Measurements from ENCODE around the gene MYO10. TPM values are rescaled to one million over a fixed set of nuclear protein-coding genes. Genes with fewer than 3 reads are reported as not detected.

The MYO10 gene
- total RNA-seq, 8 experiments from 2014 or later, result 0.41 to 57.0 (median 21.4) TPM

- no peak overlapping the region for H3K27ac ChIP-seq
- ATAC-seq (replicated peaks in 6 of 8), result peak in 1 of 8 experiments; percentile 78
- in situ Hi-C loops (cut with MboI; ENCODE audit: low pct_unique_long_range_greater_than_20kb in 2 of 9, low sequenced_read_pairs in 9 of 9, unreplicated experiment in 9 of 9), result no loop called here
- peaks cover 0 to 2% of the 10 kb centered on the region in 2 donors for H3K4me1 ChIP-seq (replicated peaks in 1 of 2)
- 62 to 94% (median 86%) methylated on average over 2 to 9 of the region's 9 CpGs; no CpG with 5 or more reads in 2 of the 10 experiments for WGBS, 10 experiments
- no peak overlapping the region for H3K4me3 ChIP-seq
Observed at GRCh38 chr5:16675806-16676205, 260.3 kb downstream of the MYO10 start.

DNA sequence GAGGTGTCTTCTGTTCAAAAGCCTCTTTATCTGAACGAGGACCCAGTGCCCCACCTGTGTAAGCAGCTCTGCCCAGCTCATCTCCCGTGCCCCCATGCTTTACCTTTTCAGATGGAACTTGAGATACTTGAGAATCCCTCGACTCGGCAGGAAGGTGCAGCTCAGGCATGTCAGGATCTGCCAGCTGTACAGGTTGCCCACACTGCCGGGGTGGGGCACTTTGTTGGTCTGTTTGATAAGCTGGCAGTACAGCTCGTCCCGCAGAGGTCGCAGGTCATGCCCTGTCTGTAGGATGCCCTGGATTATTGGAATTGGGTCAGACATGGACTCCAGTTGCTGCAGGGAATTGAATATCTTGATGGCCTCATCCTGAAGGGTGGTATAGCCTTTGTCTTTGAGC is 261.3 kb downstream of the MYO10 start:
- in situ Hi-C loops (cut with MboI; ENCODE audit: low pct_unique_long_range_greater_than_20kb in 2 of 9, low sequenced_read_pairs in 9 of 9, unreplicated experiment in 9 of 9), result no loop called here
- no peak overlapping the region for H3K27ac ChIP-seq
- ATAC-seq (replicated peaks in 6 of 8), result no peak
- H3K4me3 ChIP-seq, result no peak overlapping the region
- H3K4me1 ChIP-seq (replicated peaks in 1 of 2), result peaks cover 0 to 2% of the 10 kb centered on the region in 2 donors
- WGBS, 10 experiments, result 80 to 100% (median 97%) methylated on average over 1 to 4 of the region's 8 CpGs; no CpG with 5 or more reads in 3 of the 10 experiments

GRCh38 chr5:16673241-16674201 is 262.6 kb downstream of the MYO10 start:
- ATAC-seq (replicated peaks in 6 of 8), result no peak
- Histone ChIP-seq H3K4me1 (replicated peaks in 1 of 2) (peaks cover 0 to 2% of the 10 kb centered on the region in 2 donors), H3K27ac (no peak overlapping the region), H3K4me3 (no peak overlapping the region)
- in situ Hi-C loops (cut with MboI; ENCODE audit: low pct_unique_long_range_greater_than_20kb in 2 of 9, low sequenced_read_pairs in 9 of 9, unreplicated experiment in 9 of 9), result no loop called here
- WGBS, 10 experiments, result 63 to 98% (median 93%) methylated on average over 5 to 7 of the region's 18 CpGs; no CpG with 5 or more reads in 4 of the 10 experiments

GRCh38 chr5:16671208-16671607 is 264.9 kb downstream of the MYO10 start:
- WGBS, 10 experiments, result 14 to 93% (median 90%) methylated on average over 1 to 7 of the region's 7 CpGs
- H3K4me3 ChIP-seq, result no peak overlapping the region
- peaks cover 0 to 2% of the 10 kb centered on the region in 2 donors for H3K4me1 ChIP-seq (replicated peaks in 1 of 2)
- H3K27ac ChIP-seq, result no peak overlapping the region
- ATAC-seq (replicated peaks in 6 of 8), result no peak
- in situ Hi-C loops (cut with MboI; ENCODE audit: low pct_unique_long_range_greater_than_20kb in 2 of 9, low sequenced_read_pairs in 9 of 9, unreplicated experiment in 9 of 9), result no loop called here

GRCh38 chr5:16669776-16670175 is 266.3 kb downstream of the MYO10 start:
- Histone ChIP-seq H3K27ac (no peak overlapping the region), H3K4me1 (replicated peaks in 1 of 2) (no peaks in the 10 kb centered on the region), H3K4me3 (no peak overlapping the region)
- WGBS, 10 experiments, result 46 to 100% (median 91%) methylated on average over 1 to 3 of the region's 3 CpGs
- ATAC-seq (replicated peaks in 6 of 8), result no peak
- in situ Hi-C loops (cut with MboI; ENCODE audit: low pct_unique_long_range_greater_than_20kb in 2 of 9, low sequenced_read_pairs in 9 of 9, unreplicated experiment in 9 of 9), result loop anchor here in 1 of 9 experiments (10.0 kb wide), 1 partner anchor 185 kb away; no protein-coding TSS in a partner anchor

- Histone ChIP-seq H3K4me1 (replicated peaks in 1 of 2) (peaks cover 0 to 5% of the 10 kb centered on the region in 2 donors), H3K27ac (no peak overlapping the region), H3K4me3 (no peak overlapping the region)
- WGBS, 10 experiments, result 86 to 100% (median 96%) methylated on average over 1 to 6 of the region's 6 CpGs; no CpG with 5 or more reads in 4 of the 10 experiments
- no peak for ATAC-seq (replicated peaks in 6 of 8)
- in situ Hi-C loops (cut with MboI; ENCODE audit: low pct_unique_long_range_greater_than_20kb in 2 of 9, low sequenced_read_pairs in 9 of 9, unreplicated experiment in 9 of 9), result loop anchor here in 1 of 9 experiments (10.0 kb wide), 1 partner anchor 184 kb away; no protein-coding TSS in a partner anchor
Observed at GRCh38 chr5:16668631-16669030, 267.5 kb downstream of the MYO10 start.

DNA sequence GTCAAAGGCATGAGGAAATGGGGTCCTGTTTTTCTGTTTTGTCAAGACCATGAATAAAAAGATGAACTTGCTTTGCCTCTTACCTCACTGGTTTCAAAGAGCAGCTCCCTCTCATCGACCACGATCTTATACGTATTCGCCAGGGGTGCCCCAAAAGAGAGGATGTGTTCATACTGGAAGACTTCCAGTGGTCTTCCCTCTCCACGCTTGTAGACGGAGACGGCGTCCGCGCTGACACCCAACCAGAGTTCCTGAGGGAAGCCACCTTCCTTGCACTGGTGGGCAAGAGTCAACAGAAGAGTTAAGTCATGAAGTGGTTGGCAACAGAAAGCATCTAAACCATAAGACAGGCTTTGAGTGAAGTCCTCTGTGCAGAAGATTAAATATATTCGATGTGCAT is 267.9 kb downstream of the MYO10 start:
- H3K4me3 ChIP-seq, result no peak overlapping the region
- H3K4me1 ChIP-seq (replicated peaks in 1 of 2), result peaks cover 0 to 7% of the 10 kb centered on the region in 2 donors
- in situ Hi-C loops (cut with MboI; ENCODE audit: low pct_unique_long_range_greater_than_20kb in 2 of 9, low sequenced_read_pairs in 9 of 9, unreplicated experiment in 9 of 9), result loop anchor here in 1 of 9 experiments (10.0 kb wide), 1 partner anchor 183 kb away; no protein-coding TSS in a partner anchor
- no peak for ATAC-seq (replicated peaks in 6 of 8)
- H3K27ac ChIP-seq, result no peak overlapping the region
- 71 to 99% (median 95%) methylated on average over 1 to 11 of the region's 11 CpGs; no CpG with 5 or more reads in 3 of the 10 experiments for WGBS, 10 experiments

- Histone ChIP-seq H3K27ac (no peak overlapping the region), H3K4me3 (no peak overlapping the region), H3K4me1 (replicated peaks in 1 of 2) (peaks cover 0 to 7% of the 10 kb centered on the region in 2 donors)
- WGBS, 10 experiments, result 44 to 96% (median 80%) methylated on average over 1 to 7 of the region's 11 CpGs; no CpG with 5 or more reads in 2 of the 10 experiments
- peak in 1 of 8 experiments; percentile 54 for ATAC-seq (replicated peaks in 6 of 8)
- in situ Hi-C loops (cut with MboI; ENCODE audit: low pct_unique_long_range_greater_than_20kb in 2 of 9, low sequenced_read_pairs in 9 of 9, unreplicated experiment in 9 of 9), result loop anchor here in 1 of 9 experiments (10.0 kb wide), 1 partner anchor 182 kb away; no protein-coding TSS in a partner anchor
Observed at GRCh38 chr5:16666883-16667398, 269.1 kb downstream of the MYO10 start.

DNA sequence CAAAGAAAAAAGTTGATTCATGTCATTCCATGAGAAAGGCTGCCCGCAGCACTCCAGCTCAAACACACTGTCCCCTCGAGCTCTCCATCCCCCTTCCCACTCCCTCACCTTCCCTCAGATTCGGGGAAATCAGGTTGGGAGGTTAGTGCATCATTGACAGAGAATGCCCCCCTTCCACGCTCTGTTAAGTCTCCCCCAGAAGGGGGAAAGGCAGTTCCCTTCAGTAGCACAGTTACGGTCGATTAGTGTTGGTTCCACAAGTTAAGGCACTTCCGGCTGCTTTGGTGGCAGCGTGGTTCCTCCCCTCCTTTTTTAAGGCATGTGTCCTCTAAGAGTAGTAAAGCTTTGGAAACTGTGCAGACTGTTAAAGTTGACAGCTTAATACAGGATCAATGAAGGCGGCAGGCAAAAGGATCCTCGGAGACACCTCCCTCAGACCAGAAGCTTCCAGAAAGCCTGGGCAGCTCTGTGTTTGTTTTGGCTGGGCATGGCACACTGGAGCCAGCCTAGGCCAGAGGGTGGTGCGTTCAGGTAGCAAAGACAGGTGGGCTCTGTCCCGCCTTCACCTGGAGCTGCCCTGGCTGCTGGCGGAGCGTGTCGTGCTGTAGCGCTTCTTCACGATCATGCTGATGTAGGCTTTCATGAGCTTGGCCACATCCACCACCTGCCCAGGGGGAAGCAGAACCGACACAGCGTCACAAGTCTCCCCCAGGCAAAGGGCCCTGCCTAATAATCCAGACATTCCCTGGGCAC is 269.8 kb downstream of the MYO10 start:
- 48 to 100% (median 90%) methylated on average over 2 to 13 of the region's 19 CpGs; no CpG with 5 or more reads in 3 of the 10 experiments for WGBS, 10 experiments
- in situ Hi-C loops (cut with MboI; ENCODE audit: low pct_unique_long_range_greater_than_20kb in 2 of 9, low sequenced_read_pairs in 9 of 9, unreplicated experiment in 9 of 9), result loop anchor here in 1 of 9 experiments (10.0 kb wide), 1 partner anchor 182 kb away; no protein-coding TSS in a partner anchor
- ATAC-seq (replicated peaks in 6 of 8), result no peak
- H3K27ac ChIP-seq, result no peak overlapping the region
- no peak overlapping the region for H3K4me3 ChIP-seq
- H3K4me1 ChIP-seq (replicated peaks in 1 of 2), result peaks cover 0 to 7% of the 10 kb centered on the region in 2 donors

DNA sequence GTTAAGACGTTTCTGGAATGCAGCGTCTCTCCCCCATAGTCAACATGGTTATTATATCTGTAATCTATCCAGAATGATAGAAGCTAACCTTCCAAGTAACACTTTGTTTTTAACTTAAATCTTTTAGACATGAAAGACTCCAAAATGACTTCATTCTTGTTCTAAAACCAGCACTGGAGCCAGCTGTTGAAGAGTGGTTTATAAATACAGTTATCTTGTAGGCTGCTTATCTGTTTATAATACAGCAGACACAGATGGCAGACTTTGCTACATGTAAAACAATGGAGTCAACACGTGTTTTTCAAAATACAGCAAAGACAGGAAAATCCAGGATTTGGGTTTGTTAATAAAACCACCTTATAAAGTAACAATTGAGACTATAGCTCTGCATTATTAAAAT is 270.5 kb downstream of the MYO10 start:
- peaks cover 0 to 7% of the 10 kb centered on the region in 2 donors for H3K4me1 ChIP-seq (replicated peaks in 1 of 2)
- no peak for ATAC-seq (replicated peaks in 6 of 8)
- H3K4me3 ChIP-seq, result no peak overlapping the region
- 13 to 100% (median 84%) methylated on average over 1 to 3 of the region's 3 CpGs; no CpG with 5 or more reads in 3 of the 10 experiments for WGBS, 10 experiments
- H3K27ac ChIP-seq, result no peak overlapping the region
- in situ Hi-C loops (cut with MboI; ENCODE audit: low pct_unique_long_range_greater_than_20kb in 2 of 9, low sequenced_read_pairs in 9 of 9, unreplicated experiment in 9 of 9), result loop anchor here in 1 of 9 experiments (10.0 kb wide), 1 partner anchor 181 kb away; no protein-coding TSS in a partner anchor

DNA sequence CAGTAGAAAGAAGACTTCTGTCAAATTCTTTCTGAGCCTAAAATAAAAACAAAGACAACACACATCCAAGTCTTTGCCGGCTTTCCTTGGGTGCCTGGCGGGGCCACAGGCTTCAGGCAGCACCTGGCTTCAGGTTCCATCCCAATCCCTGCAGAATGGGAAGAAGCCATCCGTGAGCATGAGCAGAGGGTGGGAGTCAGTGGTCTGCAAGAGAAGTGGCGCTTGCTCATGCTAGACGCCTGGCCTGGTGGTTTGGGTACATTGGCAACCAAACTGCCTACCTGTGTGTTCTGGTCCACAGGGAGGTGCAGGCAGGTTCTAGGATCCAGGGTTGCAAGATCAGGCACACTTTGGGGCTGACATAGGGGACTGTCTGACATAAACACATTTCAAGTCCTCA is 271.7 kb downstream of the MYO10 start:
- H3K4me1 ChIP-seq (replicated peaks in 1 of 2), result peaks cover 0 to 7% of the 10 kb centered on the region in 2 donors
- H3K4me3 ChIP-seq, result no peak overlapping the region
- 73 to 100% (median 94%) methylated on average over 1 to 3 of the region's 5 CpGs; no CpG with 5 or more reads in 5 of the 10 experiments for WGBS, 10 experiments
- in situ Hi-C loops (cut with MboI; ENCODE audit: low pct_unique_long_range_greater_than_20kb in 2 of 9, low sequenced_read_pairs in 9 of 9, unreplicated experiment in 9 of 9), result loop anchor here in 1 of 9 experiments (10.0 kb wide), 1 partner anchor 180 kb away; no protein-coding TSS in a partner anchor
- ATAC-seq (replicated peaks in 6 of 8), result no peak
- no peak overlapping the region for H3K27ac ChIP-seq

GRCh38 chr5:16663840-16664239 is 272.2 kb downstream of the MYO10 start:
- in situ Hi-C loops (cut with MboI; ENCODE audit: low pct_unique_long_range_greater_than_20kb in 2 of 9, low sequenced_read_pairs in 9 of 9, unreplicated experiment in 9 of 9), result loop anchor here in 1 of 9 experiments (10.0 kb wide), 1 partner anchor 179 kb away; no protein-coding TSS in a partner anchor
- H3K27ac ChIP-seq, result no peak overlapping the region
- H3K4me3 ChIP-seq, result no peak overlapping the region
- 33 to 100% (median 80%) methylated on average over 1 to 4 of the region's 4 CpGs; no CpG with 5 or more reads in 3 of the 10 experiments for WGBS, 10 experiments
- peaks cover 0 to 7% of the 10 kb centered on the region in 2 donors for H3K4me1 ChIP-seq (replicated peaks in 1 of 2)
- ATAC-seq (replicated peaks in 6 of 8), result peak in 2 of 8 experiments; percentile 29 to 51

Measured in motor neuron (in vitro differentiated cells).